Ascending aorta (tissue), 2 donors: Measurements from ENCODE around the gene NTN5. TPM values are rescaled to one million over a fixed set of nuclear protein-coding genes. Genes with fewer than 3 reads are reported as not detected.
A peak's percentile ranks its signal among the peaks of the same experiment; 100 is the strongest.

Source experiments
- DNase-seq, 2 donors: peaks; one replicate each; pipeline ENCODE4 v3.0.0-alpha.2; 2019; ENCODE audit warnings: low spot score in 2 of 2
- H3K27ac ChIP-seq, 2 donors: fragments of 200-600 bp; sonication (generic); one replicate each; pipeline ENCODE4 v1.5.1; 2016 to 2017; ENCODE audit warnings: mild to moderate bottlenecking in 1 of 2
- H3K27me3 ChIP-seq: fragments of 200-600 bp; sonication (generic); one replicate; pipeline ENCODE4 v1.5.1; 2017
- H3K36me3 ChIP-seq, 2 donors: fragments of 200-600 bp; sonication (generic); one replicate each; pipeline ENCODE4 v1.5.1; 2016
- H3K4me1 ChIP-seq, 2 donors: fragments of 200-600 bp; sonication (generic); one replicate each; pipeline ENCODE4 v1.5.1; 2016 to 2017; ENCODE audit warnings: mild to moderate bottlenecking in 1 of 2
- H3K4me3 ChIP-seq, 2 donors: fragments of 200-600 bp; sonication (generic); one replicate each; pipeline ENCODE4 v1.5.1; 2016 to 2017; ENCODE audit warnings: mild to moderate bottlenecking in 1 of 2
- H3K9me3 ChIP-seq, 2 donors: fragments of 200-600 bp; sonication (generic); one replicate each; pipeline ENCODE4 v1.5.1; 2016
- intact Hi-C: fragments of 100-400 bp; cut with DNase I; formaldehyde crosslinking; loops from one replicate; pipeline ENCODE4 v1.15.1; 2023
- total RNA-seq: library from RNA; depleted of rRNA; stranded (reverse); fragments of >200 nt; gene quantifications from one replicate; pipeline ENCODE4 v1.1.0, GENCODE V29; 2016
- TF ChIP-seq, protein P1 (sequence below), 3 experiments: fragments of 200-600 bp in 2 of 3; fragments of 450-650 bp in 1 of 3; sonication (generic) in 2 of 3; IDR thresholded peaks; one replicate each; pipeline ENCODE4 v1.5.1; 2016 to 2019; ENCODE audit warnings: antibody characterized with exemption in 3 of 3, mild to moderate bottlenecking in 1 of 3, moderate library complexity in 1 of 3

NTN5 gene
- total RNA-seq, 1 donor from 2014 or later: not detected

DNA sequence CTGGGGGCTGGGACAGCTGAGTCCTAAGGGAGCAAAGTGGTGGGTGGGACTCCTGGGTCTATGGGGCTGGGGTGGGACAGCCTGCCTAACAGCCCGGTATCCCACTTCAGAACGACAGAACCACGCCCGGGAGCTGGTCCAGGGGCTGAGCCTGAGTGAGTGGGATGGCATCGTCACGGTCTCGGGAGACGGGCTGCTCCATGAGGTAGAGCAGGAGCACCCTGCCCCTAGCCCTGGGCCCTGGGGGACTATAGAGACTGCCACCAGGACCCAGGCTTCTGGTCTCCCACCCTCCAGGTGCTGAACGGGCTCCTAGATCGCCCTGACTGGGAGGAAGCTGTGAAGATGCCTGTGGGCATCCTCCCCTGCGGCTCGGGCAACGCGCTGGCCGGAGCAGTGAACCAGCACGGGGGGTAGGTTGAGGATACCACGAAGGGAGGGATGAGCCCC lies 44.9 kb downstream of the NTN5 start:
- Histone ChIP-seq H3K27ac (no peak overlapping the region), H3K4me1 (peaks cover 16 to 33% of the 10 kb centered on the region in 2 donors), H3K9me3 (no peaks in the 10 kb centered on the region), H3K27me3 (no peaks in the 10 kb centered on the region), H3K36me3 (peaks cover 3 to 23% of the 10 kb centered on the region in 2 donors), H3K4me3 (no peak overlapping the region)
- intact Hi-C loops: no loop called here
- TF ChIP-seq, protein P1, sequence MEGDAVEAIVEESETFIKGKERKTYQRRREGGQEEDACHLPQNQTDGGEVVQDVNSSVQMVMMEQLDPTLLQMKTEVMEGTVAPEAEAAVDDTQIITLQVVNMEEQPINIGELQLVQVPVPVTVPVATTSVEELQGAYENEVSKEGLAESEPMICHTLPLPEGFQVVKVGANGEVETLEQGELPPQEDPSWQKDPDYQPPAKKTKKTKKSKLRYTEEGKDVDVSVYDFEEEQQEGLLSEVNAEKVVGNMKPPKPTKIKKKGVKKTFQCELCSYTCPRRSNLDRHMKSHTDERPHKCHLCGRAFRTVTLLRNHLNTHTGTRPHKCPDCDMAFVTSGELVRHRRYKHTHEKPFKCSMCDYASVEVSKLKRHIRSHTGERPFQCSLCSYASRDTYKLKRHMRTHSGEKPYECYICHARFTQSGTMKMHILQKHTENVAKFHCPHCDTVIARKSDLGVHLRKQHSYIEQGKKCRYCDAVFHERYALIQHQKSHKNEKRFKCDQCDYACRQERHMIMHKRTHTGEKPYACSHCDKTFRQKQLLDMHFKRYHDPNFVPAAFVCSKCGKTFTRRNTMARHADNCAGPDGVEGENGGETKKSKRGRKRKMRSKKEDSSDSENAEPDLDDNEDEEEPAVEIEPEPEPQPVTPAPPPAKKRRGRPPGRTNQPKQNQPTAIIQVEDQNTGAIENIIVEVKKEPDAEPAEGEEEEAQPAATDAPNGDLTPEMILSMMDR (IDR thresholded peaks at IDR 0.05): no peak
- DNase-seq: no peak

DNA sequence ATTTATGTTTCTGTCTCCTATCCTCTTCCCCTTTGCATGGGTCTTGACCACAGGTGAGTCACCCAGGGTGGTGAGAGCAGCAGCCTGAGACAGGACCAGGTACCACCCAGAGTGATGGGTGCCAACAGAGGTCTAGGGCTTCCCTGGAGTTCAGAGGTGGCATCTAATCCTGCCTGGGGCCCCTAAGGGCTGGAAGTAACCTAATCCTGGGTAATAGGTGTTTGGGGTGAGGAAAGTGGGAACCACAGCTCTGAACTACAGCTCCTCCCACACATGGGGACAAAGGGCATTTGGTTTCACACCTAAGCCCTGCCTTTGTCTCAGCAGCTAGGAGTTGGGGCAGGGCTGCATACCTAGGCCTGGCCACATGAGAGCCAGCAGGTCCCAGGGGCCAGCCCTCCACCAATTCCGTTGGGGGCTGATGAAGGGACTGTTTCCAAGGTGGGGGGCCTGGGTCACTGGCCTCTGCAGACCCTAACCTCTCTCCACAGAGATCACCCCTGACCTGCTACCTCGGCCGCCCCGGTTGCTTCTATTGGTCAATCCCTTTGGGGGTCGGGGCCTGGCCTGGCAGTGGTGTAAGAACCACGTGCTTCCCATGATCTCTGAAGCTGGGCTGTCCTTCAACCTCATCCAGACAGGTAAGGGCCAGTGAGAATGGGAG lies 45.5 kb downstream of the NTN5 start:
- peaks cover 3 to 18% of the 10 kb centered on the region in 2 donors for H3K36me3 ChIP-seq
- TF ChIP-seq, protein P1 (IDR thresholded peaks at IDR 0.05): no peak
- H3K9me3 ChIP-seq: no peaks in the 10 kb centered on the region
- H3K27me3 ChIP-seq: no peaks in the 10 kb centered on the region
- no peak overlapping the region for H3K27ac ChIP-seq
- intact Hi-C loops: no loop called here
- no peak overlapping the region for H3K4me3 ChIP-seq
- no peak for DNase-seq
- H3K4me1 ChIP-seq: peaks cover 16 to 33% of the 10 kb centered on the region in 2 donors

DNA sequence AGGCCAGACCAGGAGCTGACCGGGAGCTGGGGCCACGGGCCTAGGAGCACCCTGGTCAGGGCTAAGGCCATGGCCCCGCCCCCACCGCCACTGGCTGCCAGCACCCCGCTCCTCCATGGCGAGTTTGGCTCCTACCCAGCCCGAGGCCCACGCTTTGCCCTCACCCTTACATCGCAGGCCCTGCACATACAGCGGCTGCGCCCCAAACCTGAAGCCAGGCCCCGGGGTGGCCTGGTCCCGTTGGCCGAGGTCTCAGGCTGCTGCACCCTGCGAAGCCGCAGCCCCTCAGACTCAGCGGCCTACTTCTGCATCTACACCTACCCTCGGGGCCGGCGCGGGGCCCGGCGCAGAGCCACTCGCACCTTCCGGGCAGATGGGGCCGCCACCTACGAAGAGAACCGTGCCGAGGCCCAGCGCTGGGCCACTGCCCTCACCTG lies 46.9 kb downstream of the NTN5 start:
- no peaks in the 10 kb centered on the region for H3K9me3 ChIP-seq
- peaks cover 3 to 18% of the 10 kb centered on the region in 2 donors for H3K36me3 ChIP-seq
- no peaks in the 10 kb centered on the region for H3K27me3 ChIP-seq
- no peak for DNase-seq
- peaks cover 12 to 27% of the 10 kb centered on the region in 2 donors for H3K4me1 ChIP-seq
- no peak overlapping the region for H3K27ac ChIP-seq
- intact Hi-C loops: no loop called here
- TF ChIP-seq, protein P1 (IDR thresholded peaks at IDR 0.05): no peak
- no peak overlapping the region for H3K4me3 ChIP-seq

DNA sequence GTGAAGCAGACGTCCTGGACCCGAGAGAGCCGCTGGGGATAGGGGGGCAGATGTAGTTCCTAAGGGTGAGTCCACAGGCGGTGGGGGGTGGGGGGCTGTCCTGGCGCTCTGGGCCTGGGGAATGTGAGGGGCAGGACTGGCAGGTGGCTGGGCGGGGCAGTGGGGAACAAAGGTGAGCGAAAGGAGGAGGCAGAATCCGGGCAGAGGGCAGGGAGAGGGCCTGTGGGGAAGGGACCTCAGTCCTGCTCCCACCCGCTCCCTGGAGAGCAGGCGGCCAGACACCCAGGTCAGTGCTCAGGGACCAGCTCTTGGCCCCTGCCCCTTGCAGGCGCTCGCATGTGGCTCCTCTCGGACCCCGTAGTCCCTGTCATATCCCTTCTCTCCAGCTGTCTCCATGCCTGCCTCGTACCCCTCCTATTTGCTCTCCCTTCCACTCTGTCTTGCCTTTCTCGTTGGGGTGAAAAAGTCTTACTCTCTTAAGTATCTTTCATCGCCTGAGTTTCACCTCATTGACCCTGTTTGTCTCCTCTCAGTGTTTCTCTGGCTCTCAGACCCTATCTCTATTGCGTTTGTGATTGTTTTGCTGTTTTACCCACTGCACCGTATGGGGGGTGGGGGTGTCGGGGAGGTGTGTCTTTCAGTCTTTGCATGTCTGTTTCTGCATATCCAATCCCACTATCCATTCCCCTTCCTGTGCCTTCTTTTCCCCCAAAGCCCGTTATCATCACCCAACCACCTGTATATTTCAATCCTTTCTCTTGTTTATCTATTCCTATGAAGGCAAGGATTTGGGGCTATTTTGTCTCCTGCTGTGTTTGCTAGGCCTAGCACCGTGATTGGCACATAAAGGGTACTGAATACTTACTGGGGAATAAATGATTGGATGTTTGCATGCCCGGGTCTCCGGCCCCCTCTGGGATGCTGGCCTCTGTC lies 47.8 kb downstream of the NTN5 start:
- TF ChIP-seq, protein P1 (IDR thresholded peaks at IDR 0.05): no peak
- peaks cover 11 to 22% of the 10 kb centered on the region in 2 donors for H3K4me1 ChIP-seq
- no peaks in the 10 kb centered on the region for H3K27me3 ChIP-seq
- peak overlapping the region; percentile 60 to 76 for H3K27ac ChIP-seq
- DNase-seq: no peak
- H3K36me3 ChIP-seq: peaks cover 3 to 18% of the 10 kb centered on the region in 2 donors
- H3K4me3 ChIP-seq: peak overlapping the region; percentile 44 to 73
- H3K9me3 ChIP-seq: no peaks in the 10 kb centered on the region
- intact Hi-C loops: loop anchor here (1.0 kb wide), 1 partner anchor 9 kb away; no protein-coding TSS in a partner anchor

DNA sequence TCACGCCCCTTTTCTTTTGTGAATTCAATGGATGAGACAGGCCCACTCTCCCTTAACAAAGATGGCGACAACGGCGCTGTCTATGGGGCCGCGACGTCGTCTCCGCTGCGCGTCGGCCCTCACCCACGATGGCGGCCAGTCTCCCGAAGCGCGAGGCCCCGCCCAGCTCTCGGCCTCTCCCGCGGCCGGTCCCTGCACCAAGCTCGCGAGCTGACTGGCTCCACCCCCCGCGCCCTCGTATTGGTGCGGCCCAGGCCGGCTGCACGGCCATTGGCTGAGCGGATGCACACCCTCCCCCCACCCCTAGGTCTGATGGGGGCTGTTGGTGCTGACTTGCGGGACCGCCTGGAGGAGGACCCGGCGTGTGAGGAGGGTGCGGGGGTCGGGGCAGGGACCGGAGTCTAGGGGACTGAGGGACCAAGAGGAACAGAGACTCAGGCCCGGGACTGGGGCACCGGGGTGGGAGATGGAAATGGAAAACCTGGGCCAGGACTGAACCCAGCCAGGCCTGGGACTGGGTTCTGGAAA lies 48.7 kb downstream of the NTN5 start:
- Histone ChIP-seq H3K27ac (peak overlapping the region; percentile 60 to 82), H3K27me3 (no peaks in the 10 kb centered on the region), H3K4me3 (peak overlapping the region; percentile 44 to 73), H3K36me3 (peaks cover 3 to 18% of the 10 kb centered on the region in 2 donors), H3K4me1 (peaks cover 11 to 21% of the 10 kb centered on the region in 2 donors), H3K9me3 (no peaks in the 10 kb centered on the region)
- peak; percentile 88 to 99 for DNase-seq
- TF ChIP-seq, protein P1 (IDR thresholded peaks at IDR 0.05): no peak
- intact Hi-C loops: loop anchor here (1.0 kb wide), 1 partner anchor 10 kb away; no protein-coding TSS in a partner anchor
